GM19468 (cell line): ENCODE data around the gene NT5E.

Source experiments
- ATAC-seq: cut with Tn5 transposase; IDR thresholded peaks from one replicate; pipeline ENCODE4 v1.9.1; 2021; ENCODE audit warnings: mild to moderate bottlenecking, moderate library complexity, moderate number of reproducible peaks; ENCODE audit not compliant: unreplicated experiment; ENCODE audit errors: extremely low read depth

NT5E gene

DNA sequence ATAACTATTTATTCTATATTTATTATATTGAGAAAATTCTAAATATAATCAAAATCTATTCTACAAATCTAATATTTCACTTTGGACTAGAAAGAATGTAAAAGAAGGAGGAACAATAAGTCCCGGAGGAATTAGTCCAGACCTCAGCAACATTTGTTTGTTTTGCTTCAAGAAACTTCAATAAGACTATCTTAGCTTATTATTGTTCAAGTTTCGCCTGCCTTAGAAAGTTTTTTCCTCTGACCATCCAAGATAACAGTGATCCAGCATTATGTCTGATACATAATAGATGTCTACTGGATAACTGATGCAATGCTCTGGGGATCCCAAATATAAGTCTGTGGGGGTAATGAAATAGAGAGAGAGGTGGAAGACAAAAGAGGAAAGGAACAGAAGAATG, 28.7 kb upstream of the NT5E start:
- no peak for ATAC-seq

DNA sequence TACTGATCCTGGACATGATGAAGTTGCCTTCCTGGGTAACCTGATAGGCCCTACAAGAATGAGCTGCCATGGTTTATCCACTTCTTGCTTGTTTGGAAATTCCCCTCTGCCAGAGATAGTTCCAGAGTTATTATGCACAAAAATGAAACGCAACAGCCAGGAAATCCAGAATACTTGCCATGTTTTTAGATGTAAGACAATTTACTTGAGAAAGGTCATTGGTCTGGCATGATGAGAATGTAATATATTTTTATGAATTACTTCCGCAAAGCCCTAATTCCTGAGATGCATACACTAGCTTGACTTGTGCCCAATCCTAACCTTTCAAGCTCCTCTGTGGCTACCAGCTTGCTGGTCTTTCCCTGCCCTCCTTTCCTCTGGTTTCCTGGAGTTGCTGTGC, 27.9 kb upstream of the NT5E start:
- ATAC-seq: no peak

DNA sequence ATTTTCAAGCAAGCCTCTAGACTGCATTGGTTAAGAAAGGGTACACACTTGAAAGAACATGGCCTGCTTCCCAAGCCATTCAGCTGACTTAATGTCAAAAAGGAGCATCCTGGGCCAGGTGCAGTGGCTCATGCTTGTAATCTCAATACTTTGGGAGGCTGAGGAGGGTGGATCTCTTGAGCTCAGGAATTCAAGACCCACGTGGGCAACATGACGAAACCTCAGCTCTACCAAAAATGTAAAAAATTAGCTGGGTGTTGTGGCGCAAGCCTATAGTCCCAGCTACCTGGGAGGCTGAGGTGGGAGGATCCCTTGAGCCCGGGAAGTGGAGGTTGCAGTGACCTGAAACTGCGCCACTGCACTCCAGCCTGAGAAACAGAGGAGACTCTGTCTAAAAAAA, 26.9 kb upstream of the NT5E start:
- no peak for ATAC-seq

DNA sequence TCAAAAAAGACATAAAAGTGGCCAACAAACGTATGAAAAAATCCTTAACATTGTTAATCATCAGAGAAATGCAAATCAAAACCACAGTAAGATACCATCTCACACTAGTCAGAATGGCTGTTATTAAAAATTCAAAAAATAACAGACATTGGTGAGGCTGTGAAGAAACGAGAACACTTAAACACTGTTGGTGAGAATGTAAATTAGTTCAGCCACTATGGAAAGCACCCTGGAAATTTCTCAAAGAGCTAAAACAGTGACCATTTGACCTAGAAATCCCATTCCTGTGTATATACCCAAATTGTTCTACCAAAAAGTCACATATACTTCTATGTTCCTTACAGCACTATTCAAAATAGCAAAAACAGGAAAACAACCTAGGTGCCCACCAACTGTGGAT, 24.9 kb upstream of the NT5E start:
- ATAC-seq: no peak

DNA sequence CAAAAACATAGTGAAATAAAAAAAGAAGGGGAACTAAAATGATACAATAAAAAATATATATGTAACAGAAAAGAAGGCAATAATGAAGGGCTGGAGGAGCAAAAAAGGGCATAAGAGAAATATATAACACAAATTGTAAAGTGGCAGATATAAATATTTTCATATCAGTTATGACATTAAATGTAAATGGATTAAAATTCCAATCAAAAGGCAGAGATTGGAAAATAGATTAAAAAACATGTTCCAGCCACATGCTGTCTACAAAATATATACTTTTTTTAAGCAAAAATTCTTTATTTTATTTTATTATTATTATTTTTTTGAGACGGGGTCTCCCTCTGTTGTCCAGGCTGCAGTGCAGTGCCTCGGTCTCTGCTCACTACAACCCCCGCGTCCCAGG, 23.9 kb upstream of the NT5E start:
- no peak for ATAC-seq

DNA sequence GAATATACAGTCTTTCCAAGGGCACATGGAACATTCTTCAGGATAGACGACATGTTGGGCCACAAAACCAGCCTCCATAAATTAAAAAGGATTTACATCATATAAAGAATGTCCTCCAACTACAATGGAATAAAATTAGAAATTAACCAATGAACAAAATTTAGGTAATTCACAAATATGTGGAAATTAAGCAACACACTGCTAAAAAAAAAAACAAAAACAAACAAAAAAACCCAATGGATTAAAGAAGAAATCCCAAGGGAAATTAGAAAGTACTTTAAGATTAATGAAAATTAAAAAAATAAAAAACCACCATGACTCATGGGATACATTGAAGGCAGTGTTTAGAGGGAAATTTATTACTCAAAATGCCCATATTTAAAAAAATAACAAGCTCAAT, 21.4 kb upstream of the NT5E start:
- no peak for ATAC-seq

DNA sequence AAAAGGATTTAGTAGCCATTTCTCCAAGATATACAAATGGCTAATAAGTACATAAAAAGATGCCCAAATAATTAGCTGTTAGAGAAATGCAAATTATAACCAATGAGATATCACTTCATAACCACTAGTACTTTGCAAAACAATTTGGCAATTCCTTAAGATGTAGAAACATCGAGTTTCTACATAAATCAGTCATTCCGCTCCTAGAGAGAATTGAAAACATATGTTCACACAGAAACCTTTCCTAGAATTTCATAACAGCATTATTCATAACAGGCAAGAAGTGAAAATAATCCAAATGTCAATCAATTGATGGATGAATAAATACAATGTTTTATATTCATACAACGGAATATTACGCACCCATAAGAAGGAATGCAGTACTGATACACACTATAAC, 20.5 kb upstream of the NT5E start:
- no peak for ATAC-seq

DNA sequence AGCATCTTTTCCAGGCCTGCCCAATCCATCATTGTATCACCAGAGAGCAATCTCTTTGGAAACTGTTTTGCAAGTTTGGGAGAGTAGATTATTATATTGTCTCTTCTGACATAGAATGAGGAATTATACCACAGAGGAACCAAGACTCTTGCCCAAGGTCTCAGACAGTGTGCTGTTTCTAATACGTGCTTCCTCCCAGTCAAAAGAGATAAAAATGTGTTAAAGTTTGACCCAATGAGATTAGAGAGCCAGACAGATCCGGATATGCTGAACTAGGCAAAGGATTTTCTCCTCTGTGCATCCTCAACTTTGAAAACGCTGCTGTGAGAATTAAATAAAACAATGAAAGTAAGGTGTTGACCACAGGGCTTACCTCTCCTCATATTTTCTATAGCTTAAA, 18.6 kb upstream of the NT5E start:
- ATAC-seq: no peak

DNA sequence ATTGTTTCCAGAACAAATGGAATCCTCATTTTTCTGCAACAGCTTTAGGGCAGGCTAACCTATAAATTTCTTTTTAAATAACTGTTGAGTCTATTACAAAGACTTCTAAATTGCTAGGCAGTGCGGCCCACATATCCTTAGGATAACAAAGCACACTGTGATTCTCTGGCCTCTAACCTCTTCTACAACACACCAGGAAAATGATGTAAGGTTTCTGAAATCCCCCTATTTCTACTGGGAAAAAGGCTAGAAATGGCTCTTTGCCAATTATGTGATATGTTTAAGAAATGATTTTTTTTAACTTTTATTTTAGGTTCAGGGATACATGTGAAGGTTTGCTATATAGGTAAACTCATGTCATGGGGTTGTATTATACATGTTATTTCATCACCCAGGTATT, 17.3 kb upstream of the NT5E start:
- ATAC-seq: no peak

DNA sequence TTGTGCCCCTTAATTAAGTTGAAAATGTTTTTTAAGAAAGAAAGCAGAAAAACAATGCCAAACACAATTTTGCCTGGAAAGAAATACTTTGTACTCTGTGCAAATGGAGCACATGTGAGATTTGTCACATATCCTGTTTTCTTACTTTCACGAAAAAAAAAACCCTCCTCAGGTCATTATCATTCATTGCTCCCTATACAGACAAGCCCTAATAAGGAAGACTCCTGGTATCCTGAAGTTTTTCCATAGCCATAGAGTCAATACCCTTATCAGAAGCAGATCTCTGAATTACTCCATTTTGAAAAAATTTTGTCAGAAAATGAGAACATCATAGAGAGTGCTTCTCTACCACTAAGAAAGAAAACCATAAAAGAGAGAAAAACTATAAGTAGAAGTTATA, 14.0 kb upstream of the NT5E start:
- no peak for ATAC-seq

DNA sequence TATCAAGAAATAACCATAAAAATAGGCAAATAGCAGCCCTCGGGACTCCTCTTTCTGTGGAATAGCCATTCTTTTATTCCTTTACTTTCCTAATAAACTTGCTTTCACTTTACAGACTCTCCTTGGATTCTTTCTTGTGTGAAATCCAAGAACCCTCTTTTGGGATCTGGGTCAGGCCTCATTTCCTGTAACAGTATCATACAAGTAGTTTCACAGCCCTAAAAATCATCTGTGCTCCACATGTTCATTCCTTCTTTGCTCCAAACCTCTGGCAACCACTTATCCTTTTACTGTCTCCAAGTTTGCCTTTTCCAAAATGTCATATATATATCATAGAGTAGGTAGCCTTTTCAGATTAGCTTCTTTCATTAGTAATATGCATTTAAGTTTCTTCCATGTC, 13.5 kb upstream of the NT5E start:
- no peak for ATAC-seq

DNA sequence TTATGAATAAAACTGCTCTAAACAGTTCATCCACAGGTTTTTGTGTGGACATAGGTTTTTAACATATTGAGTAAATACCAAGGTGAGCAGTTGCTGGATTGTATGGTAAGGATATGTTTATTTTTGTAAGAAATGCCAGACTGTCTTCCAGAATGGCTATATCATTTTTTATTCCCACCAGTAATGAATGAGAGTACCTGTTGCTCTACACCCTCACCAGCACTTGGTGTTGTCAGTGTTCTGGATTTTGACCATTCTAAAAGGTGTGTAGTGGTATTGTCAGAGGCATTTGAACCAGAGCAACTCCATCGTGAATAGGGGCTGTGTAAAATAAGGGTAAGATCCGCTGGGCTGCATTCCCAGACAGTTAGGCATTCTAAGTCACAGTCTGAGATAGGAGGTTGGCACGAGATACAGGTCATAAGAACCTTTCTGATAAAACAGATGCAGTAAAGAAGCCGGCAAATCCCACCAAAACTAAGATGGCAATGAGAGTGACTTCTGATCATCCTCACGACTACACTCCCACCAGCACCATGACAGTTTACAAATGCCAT, 12.9 kb upstream of the NT5E start:
- ATAC-seq: no peak

DNA sequence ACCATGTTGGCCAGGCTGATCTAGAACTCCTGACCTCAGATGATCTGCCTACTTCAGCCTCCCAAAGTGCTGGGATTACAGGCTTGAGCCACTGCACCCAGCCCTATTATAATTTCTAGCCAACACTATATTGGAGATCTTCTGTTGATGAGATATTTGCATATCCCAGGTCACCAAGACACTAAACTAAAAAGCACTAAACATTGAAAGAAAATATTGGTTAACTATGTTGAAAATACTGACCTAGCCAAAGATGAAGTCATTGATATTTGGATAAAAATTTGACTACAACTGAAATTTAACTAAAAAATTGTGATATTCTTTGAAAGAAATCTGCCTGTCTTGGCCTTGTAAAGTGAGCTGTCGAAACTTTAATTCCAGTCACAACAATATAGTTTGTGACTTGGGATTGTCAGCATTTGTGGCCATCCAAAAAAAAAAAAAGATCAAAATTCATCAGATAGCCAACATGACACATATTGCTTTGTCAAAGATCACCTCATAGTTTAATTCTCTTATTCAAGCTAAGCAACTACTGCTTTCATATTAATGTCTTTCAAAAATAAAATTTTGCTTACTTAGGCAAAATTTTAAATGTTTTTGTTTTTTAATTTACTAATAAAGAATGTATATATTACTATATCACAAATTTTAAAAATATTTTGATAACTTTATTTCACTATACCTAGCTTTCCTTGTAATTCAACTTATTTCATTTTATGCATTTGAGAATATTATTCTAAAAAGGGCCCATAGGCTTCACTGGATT, 6.3 kb upstream of the NT5E start:
- no peak for ATAC-seq

DNA sequence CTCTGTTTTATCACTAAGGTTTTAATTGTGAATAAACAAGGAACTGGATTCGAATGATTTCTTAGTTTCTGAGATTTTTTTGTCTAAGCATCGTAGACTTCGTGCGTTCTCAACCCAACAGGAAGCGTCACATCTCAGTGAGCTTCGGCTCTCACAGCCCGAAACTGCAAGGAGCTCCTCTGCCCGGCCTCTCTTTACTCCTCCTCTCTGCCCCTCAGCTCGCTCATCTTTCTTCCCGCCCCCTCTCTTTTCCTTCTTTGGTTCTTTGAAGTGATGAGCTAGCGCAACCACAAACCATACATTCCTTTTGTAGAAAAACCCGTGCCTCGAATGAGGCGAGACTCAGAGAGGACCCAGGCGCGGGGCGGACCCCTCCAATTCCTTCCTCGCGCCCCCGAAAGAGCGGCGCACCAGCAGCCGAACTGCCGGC, 480 bp upstream of the NT5E start:
- peak; percentile 67 for ATAC-seq

DNA sequence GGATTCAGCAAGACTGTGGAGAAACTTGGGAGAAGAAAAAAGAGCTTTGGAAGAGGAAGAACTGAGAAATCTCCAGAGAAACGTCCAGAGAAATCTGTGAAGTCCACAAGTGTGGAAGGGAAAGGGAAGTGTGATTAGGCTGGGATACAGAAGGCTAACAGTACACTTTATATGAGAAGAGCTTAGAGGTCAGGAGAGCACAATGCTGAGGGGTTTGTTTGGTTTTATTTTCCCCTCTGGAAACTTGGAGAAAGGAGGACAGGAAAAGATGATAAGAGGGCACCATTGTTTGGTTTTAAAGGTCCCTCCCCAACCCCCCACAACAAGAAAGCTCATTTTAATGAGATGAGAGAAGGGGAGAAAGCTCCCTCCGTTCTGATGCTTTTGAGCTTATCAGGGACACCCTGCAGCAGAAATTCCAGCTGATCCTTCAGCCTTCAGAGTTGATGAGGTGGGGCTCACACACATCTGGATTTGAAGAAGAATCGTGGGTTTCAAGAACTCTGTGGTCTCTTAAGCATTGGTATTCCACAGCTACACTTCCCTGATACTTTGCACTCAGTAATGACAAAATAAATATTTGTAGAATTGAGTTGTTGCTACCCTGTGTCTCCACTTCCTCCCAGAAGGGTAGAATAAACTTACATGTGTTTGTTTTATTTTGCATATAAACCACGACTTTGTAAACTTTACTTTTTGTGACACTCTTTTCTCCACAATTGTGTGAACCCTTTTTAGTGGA, 1.9 kb downstream of the NT5E start:
- no peak for ATAC-seq

DNA sequence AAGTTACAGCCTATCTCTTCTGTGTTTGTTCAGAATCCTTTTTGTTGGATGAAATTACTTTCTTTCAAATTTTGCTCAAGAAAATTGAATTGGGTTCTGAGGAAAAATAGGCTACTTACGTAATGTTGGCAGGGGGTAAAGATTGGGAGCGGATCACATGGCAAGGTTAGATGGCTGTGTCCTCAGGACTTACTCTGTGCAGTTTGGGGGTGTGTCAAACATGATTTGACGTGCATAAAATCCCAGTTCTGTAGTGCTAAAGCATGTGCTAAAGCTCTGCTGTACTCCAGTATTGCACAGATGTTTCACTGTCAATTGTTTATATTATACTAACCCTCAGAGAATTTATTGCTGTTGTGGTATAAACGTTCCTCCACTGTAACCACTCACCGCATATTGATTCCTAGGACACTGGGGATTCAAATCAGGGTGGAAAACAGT, 2.6 kb downstream of the NT5E start:
- no peak for ATAC-seq

DNA sequence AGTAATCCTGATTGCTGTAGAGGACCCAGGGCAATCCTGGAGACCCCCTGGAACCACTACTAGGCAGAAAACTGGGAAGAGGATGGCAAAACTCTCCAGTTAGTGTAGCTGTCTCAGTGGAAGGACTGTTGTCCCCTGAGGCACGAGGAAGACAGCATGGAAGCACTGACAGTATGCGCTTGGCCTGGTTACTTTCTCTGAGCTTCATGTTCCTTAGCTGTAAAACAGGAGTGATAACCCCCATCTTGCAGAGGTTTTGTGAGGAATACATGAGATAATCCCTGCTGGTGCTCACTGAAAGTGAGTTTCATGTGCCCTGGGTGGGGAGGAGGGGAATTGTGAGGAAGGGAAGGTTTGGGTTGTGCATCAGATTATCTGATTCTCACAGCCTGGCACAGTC, 3.2 kb downstream of the NT5E start:
- ATAC-seq: no peak

DNA sequence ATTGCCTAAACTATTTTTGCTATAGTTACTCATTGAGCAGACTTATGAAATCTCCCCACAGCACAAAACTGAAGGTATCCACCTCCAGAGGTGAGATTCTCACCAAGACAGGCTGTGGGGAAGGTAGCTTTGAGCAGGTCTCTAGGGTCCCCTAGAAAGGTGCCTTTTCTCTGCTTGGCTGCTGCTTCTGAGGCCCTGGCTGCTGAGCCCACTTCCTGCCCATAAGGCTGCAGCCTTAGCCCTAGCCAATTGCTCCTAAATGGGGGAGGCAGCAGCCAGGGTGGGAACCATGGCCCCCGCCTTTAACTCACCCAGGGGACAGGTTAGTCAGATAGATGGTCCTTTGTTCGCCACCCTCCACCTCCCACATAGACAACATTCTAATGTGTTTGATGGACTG, 3.6 kb downstream of the NT5E start:
- ATAC-seq: no peak

DNA sequence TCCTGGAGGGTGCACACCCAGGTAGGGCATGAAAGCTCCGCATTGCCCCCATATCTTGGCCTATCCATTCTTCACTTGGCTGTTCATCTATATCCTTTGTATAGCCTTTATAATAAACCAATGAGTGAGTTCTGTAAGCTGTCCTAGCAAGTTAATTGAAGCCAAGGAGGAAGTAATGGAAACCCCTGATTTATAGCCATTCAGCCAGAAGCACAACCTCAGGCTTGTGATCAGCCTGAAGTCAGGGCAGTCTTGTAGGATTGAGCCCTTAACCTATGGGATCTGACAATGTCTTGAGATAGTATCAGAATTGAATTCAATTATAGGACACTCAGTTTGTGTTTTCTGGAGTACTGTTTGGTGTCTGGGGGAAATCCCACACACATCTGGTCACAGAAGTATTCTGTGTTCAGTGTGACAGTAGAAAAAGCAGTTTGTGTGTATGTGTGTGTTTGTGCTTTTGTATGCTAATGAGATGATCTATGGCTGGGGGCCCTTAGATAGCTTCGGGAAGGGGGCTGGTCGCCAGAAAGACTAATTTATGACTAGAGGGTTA, 5.7 kb downstream of the NT5E start:
- ATAC-seq: no peak

DNA sequence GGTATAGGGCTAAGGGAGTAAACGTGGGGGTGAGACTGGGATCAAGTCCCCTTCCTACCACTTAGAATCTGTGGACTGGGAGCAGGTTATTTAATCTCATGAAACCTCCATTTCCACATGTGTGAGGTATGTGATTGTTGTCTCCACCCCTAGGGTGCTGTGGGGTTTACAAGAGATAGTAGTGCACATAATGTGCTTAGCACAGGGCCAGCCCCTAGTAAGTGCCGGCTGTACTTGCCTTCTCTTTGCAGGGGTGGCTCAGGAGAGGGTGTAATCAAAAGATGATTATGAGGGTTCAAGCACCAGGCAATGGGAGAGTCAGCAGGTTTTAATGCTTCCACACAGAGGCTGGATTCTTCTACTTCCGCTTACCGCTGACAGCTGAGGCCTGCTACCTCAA, 6.9 kb downstream of the NT5E start:
- ATAC-seq: no peak

DNA sequence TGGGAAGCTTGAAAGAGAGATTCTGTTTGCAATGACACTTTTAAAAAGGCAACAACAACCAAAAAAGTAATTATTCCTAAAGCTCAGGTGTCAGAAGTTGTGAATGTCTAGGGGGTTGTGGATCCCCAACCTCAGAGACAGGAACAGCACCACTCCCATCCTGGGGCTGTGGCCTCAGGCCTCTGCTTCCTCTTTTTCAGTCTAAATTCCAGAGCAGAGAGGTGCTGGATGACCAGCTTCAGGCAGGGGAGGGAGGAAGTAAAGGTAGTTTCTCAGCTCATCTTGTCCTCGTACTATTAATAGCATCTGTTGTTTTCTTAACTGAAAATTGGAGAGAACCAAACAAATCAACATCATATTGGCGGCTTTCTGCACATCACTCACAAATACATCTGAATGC, 8.3 kb downstream of the NT5E start:
- ATAC-seq: no peak
